Measurements from ENCODE around the gene SNX5. TPM values are rescaled to one million over a fixed set of nuclear protein-coding genes. Genes with fewer than 3 reads are reported as not detected.

Gene SNX5
- total and polyA plus RNA-seq, 10 of the 15 experiments (the other 5 are each of a cell fraction or from before 2014, with no cell fraction given) = 92.9 to 316 (median 245) TPM

GRCh38 chr20:17992224-17992637 is 23.6 kb upstream of the SNX5 start (continued):
- TF ChIP-seq ZZZ3 (IDR thresholded peaks at IDR 0.05; ENCODE audit: control insufficient read depth, insufficient read length, low read depth) (no peak), E2F8 (IDR thresholded peaks at IDR 0.05; ENCODE audit: low read depth, partially characterized antibody) (no peak), EZH2 (IDR thresholded peaks at IDR 0.05; ENCODE audit: borderline replicate concordance, control insufficient read depth, low read depth, low read length) (no peak), MTA2 (IDR thresholded peaks at IDR 0.05; ENCODE audit: low read depth) (peak; percentile 49; the same call in 1 of the 2 replicates), ZNF274 (IDR thresholded peaks at IDR 0.05; ENCODE audit: insufficient read depth, insufficient read length) (no peak), SMC3 (IDR thresholded peaks at IDR 0.05; ENCODE audit: borderline replicate concordance, low read length) (no peak), POU2F2 (IDR thresholded peaks at IDR 0.05; ENCODE audit: borderline replicate concordance, low read depth, low read length) (no peak), ZNF207 (IDR thresholded peaks at IDR 0.05; ENCODE audit: borderline replicate concordance) (no peak), MXI1 (IDR thresholded peaks at IDR 0.05; ENCODE audit: low read depth, low read length) (no peak), CREM (IDR thresholded peaks at IDR 0.05; ENCODE audit: low read depth) (0 out of 2 replicates have a peak, but pooled peaks have one; percentile 13), NFYA (IDR thresholded peaks at IDR 0.05; ENCODE audit: borderline replicate concordance, low read depth, low read length) (no peak), ZBTB33 (IDR thresholded peaks at IDR 0.05) (no peak), BCL3 (IDR thresholded peaks at IDR 0.05; ENCODE audit: borderline replicate concordance, insufficient read depth, low read depth, low read length, poor library complexity, severe bottlenecking) (no peak), ZSCAN29 (IDR thresholded peaks at IDR 0.05) (no peak), SRF (IDR thresholded peaks at IDR 0.05; ENCODE audit: low read depth in 2 of 2, low read length in 2 of 2) (no peak), ASH2L (IDR thresholded peaks at IDR 0.05; ENCODE audit: borderline replicate concordance, low read depth) (no peak)
- TF ChIP-seq, protein P1, sequence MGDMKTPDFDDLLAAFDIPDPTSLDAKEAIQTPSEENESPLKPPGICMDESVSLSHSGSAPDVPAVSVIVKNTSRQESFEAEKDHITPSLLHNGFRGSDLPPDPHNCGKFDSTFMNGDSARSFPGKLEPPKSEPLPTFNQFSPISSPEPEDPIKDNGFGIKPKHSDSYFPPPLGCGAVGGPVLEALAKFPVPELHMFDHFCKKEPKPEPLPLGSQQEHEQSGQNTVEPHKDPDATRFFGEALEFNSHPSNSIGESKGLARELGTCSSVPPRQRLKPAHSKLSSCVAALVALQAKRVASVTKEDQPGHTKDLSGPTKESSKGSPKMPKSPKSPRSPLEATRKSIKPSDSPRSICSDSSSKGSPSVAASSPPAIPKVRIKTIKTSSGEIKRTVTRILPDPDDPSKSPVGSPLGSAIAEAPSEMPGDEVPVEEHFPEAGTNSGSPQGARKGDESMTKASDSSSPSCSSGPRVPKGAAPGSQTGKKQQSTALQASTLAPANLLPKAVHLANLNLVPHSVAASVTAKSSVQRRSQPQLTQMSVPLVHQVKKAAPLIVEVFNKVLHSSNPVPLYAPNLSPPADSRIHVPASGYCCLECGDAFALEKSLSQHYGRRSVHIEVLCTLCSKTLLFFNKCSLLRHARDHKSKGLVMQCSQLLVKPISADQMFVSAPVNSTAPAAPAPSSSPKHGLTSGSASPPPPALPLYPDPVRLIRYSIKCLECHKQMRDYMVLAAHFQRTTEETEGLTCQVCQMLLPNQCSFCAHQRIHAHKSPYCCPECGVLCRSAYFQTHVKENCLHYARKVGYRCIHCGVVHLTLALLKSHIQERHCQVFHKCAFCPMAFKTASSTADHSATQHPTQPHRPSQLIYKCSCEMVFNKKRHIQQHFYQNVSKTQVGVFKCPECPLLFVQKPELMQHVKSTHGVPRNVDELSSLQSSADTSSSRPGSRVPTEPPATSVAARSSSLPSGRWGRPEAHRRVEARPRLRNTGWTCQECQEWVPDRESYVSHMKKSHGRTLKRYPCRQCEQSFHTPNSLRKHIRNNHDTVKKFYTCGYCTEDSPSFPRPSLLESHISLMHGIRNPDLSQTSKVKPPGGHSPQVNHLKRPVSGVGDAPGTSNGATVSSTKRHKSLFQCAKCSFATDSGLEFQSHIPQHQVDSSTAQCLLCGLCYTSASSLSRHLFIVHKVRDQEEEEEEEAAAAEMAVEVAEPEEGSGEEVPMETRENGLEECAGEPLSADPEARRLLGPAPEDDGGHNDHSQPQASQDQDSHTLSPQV (IDR thresholded peaks at IDR 0.05) = no peak
